SK-N-SH (cell line): ENCODE measurements around the gene FAM227B. TPM values are rescaled to one million over a fixed set of nuclear protein-coding genes. Genes with fewer than 3 reads are reported as not detected.

ENCODE experiments used
- CTCF ChIA-PET: fragments of 300-600, 350-600 bp; formaldehyde crosslinking; extraction: SDS; loops from one replicate; lab custom pipeline; 2021; lab: Yijun Ruan, JAX
- POLR2A ChIA-PET: fragments of 350-600 bp; sonication (Branson Sonifier 250); formaldehyde crosslinking; extraction: SDS; loops from one replicate; lab custom pipeline; 2020; ENCODE audit warnings: antibody characterized with exemption, inconsistent platforms; lab: Yijun Ruan, JAX
- DNase-seq: peaks from one replicate; pipeline ENCODE4 v3.0.0; 2012
- H2AFZ ChIP-seq: fragments of 200-600 bp; sonication (generic); 2 replicates; pipeline ENCODE4 v1.8.1; 2016; ENCODE audit warnings: antibody characterized with exemption, mild to moderate bottlenecking, low read depth
- H3F3A ChIP-seq: fragments of 200-600 bp; sonication (generic); replicated peaks from 2 replicates; pipeline ENCODE3; 2016; ENCODE audit warnings: antibody characterized with exemption, mild to moderate bottlenecking; ENCODE audit not compliant: insufficient read depth
- H3K27ac ChIP-seq, 2 experiments: fragments of 200-500 bp in 1 of 2; fragments of 200-600 bp in 1 of 2; sonication (Bioruptor generic) in 1 of 2; sonication (generic), shearing (Covaris generic) in 1 of 2; 2 replicates each; pipeline versions ENCODE4 v1.5.1 to v1.6.1; 2014 to 2016; ENCODE audit warnings: low read depth in 2 of 2, inconsistent platforms in 1 of 2, low read length in 1 of 2, mild to moderate bottlenecking in 1 of 2, mixed read lengths in 1 of 2
- H3K27me3 ChIP-seq: fragments of 200-600 bp; sonication (generic), shearing (Covaris generic); 2 replicates; pipeline ENCODE4 v1.6.1; 2016; ENCODE audit warnings: mixed run types; ENCODE audit not compliant: insufficient read depth
- H3K36me3 ChIP-seq, 2 experiments: fragments of 200-500 bp in 1 of 2; fragments of 200-600 bp in 1 of 2; sonication (Bioruptor generic) in 1 of 2; sonication (generic) in 1 of 2; replicated peaks in 1 of 2; 2 replicates each; pipeline versions ENCODE3 to v1.5.1; 2014 to 2016; ENCODE audit warnings: low read length in 1 of 2, mild to moderate bottlenecking in 1 of 2; ENCODE audit not compliant: insufficient read depth in 2 of 2, control insufficient read depth in 1 of 2
- H3K4me1 ChIP-seq, 2 experiments: fragments of 200-500 bp in 1 of 2; fragments of 200-600 bp in 1 of 2; sonication (Bioruptor generic) in 1 of 2; sonication (generic), shearing (Covaris generic) in 1 of 2; 2 replicates each; pipeline versions ENCODE4 v1.5.1 to v1.6.1; 2014 to 2016; ENCODE audit warnings: low read depth in 1 of 2, low read length in 1 of 2, mixed run types in 1 of 2; ENCODE audit not compliant: insufficient read depth in 2 of 2, control insufficient read depth in 1 of 2
- H3K4me2 ChIP-seq: fragments of 200-600 bp; sonication (generic), shearing (Covaris generic); 2 replicates; pipeline ENCODE4 v1.6.1; 2017; ENCODE audit warnings: mixed run types
- H3K4me3 ChIP-seq, 2 experiments: fragments of 200-500 bp in 1 of 2; fragments of 200-600 bp in 1 of 2; sonication (Bioruptor generic) in 1 of 2; sonication (generic), shearing (Covaris generic) in 1 of 2; 2 replicates each; pipeline versions ENCODE4 v1.5.1 to v1.8.1; 2014 to 2016; ENCODE audit warnings: low read depth in 2 of 2, inconsistent platforms in 1 of 2, low read length in 1 of 2, mild to moderate bottlenecking in 1 of 2, mixed read lengths in 1 of 2, moderate library complexity in 1 of 2
- H3K79me2 ChIP-seq: fragments of 200-600 bp; sonication (generic); 2 replicates; pipeline ENCODE4 v1.8.1; 2017; ENCODE audit warnings: mild to moderate bottlenecking; ENCODE audit not compliant: insufficient read depth
- H3K9ac ChIP-seq: fragments of 200-600 bp; sonication (generic); 2 replicates; pipeline ENCODE4 v1.6.1; 2017; ENCODE audit warnings: mixed run types
- H3K9me2 ChIP-seq: fragments of 200-600 bp; sonication (generic); 2 replicates; pipeline ENCODE4 v1.6.1; 2017; ENCODE audit warnings: mixed run types
- H3K9me3 ChIP-seq: fragments of 200-600 bp; sonication (generic); 2 replicates; pipeline ENCODE4 v1.6.1; 2017; ENCODE audit warnings: mixed run types, mild to moderate bottlenecking, moderate library complexity
- H4K20me1 ChIP-seq: fragments of 200-600 bp; sonication (generic); 2 replicates; pipeline ENCODE4 v1.6.1; 2017; ENCODE audit warnings: mild to moderate bottlenecking, mixed run types; ENCODE audit not compliant: insufficient read depth
- CHD2 ChIP-seq: fragments of 150-350 bp; IDR thresholded peaks from 2 replicates; pipeline ENCODE4 v1.6.1; 2018; ENCODE audit warnings: low read length; ENCODE audit not compliant: partially characterized antibody
- CTCF ChIP-seq: fragments of 200-600 bp; sonication (generic); IDR thresholded peaks from 2 replicates; pipeline ENCODE4 v1.6.1; 2017; ENCODE audit warnings: antibody characterized with exemption, mild to moderate bottlenecking, moderate library complexity
- ELF1 ChIP-seq: IDR thresholded peaks from 2 replicates; pipeline ENCODE4 v1.4.0; 2012
- EP300 ChIP-seq, 2 experiments: IDR thresholded peaks; 2 replicates each; pipeline versions ENCODE4 v1.4.0 to v1.6.1; 2012; ENCODE audit warnings: borderline replicate concordance in 1 of 2, low read depth in 1 of 2, low read length in 1 of 2
- EZH2phosphoT487 ChIP-seq: fragments of 200-600 bp; sonication (generic); IDR thresholded peaks from 2 replicates; pipeline ENCODE4 v1.6.1; 2017; ENCODE audit warnings: low read depth, mixed run types, mild to moderate bottlenecking, antibody characterized with exemption, moderate library complexity, borderline replicate concordance
- FOSL2 ChIP-seq: IDR thresholded peaks from 2 replicates; pipeline ENCODE4 v1.4.0; 2012; ENCODE audit warnings: low read depth, mild to moderate bottlenecking, moderate library complexity, borderline replicate concordance
- FOXJ3 ChIP-seq: sonication (generic); formaldehyde crosslinking; IDR thresholded peaks from 2 replicates; pipeline ENCODE4 v1.5.1; 2020; ENCODE audit warnings: mild to moderate bottlenecking, missing genetic modification reagents
- FOXM1 ChIP-seq: IDR thresholded peaks from 2 replicates; pipeline ENCODE4 v1.4.0; 2012; ENCODE audit warnings: low read depth, mild to moderate bottlenecking
- GABPA ChIP-seq: IDR thresholded peaks from 2 replicates; pipeline ENCODE4 v1.4.0; 2012; ENCODE audit warnings: low read depth, mild to moderate bottlenecking
- IRF3 ChIP-seq: fragments of 150-350 bp; IDR thresholded peaks from 2 replicates; pipeline ENCODE4 v1.6.1; 2016; ENCODE audit warnings: mild to moderate bottlenecking, low read depth, low read length
- MAX ChIP-seq: IDR thresholded peaks from 2 replicates; pipeline ENCODE4 v1.4.0; 2012; ENCODE audit warnings: low read depth
- MEF2A ChIP-seq: IDR thresholded peaks from 2 replicates; pipeline ENCODE4 v1.4.0; 2012; ENCODE audit warnings: low read depth, borderline replicate concordance
- NFIC ChIP-seq: IDR thresholded peaks from 2 replicates; pipeline ENCODE4 v1.4.0; 2012; ENCODE audit warnings: borderline replicate concordance
- NRF1 ChIP-seq: IDR thresholded peaks from 2 replicates; pipeline ENCODE4 v1.6.1; 2012; ENCODE audit warnings: low read depth, mild to moderate bottlenecking, low read length
- POLR2AphosphoS5 ChIP-seq: IDR thresholded peaks from 2 replicates; pipeline ENCODE4 v1.6.1; 2012; ENCODE audit warnings: low read depth, low read length
- RAD21 ChIP-seq: IDR thresholded peaks from 2 replicates; pipeline ENCODE4 v1.6.1; 2012; ENCODE audit warnings: mild to moderate bottlenecking, low read length
- RFX5 ChIP-seq: IDR thresholded peaks from 2 replicates; pipeline ENCODE4 v1.6.1; 2012; ENCODE audit warnings: mild to moderate bottlenecking, improper control_type of control experiment, low read length
- RXRA ChIP-seq: IDR thresholded peaks from 2 replicates; pipeline ENCODE4 v1.4.0; 2012; ENCODE audit warnings: low read depth, mild to moderate bottlenecking, borderline replicate concordance
- SIN3A ChIP-seq: IDR thresholded peaks from 2 replicates; pipeline ENCODE4 v1.6.1; 2012; ENCODE audit warnings: low read depth, mild to moderate bottlenecking, low read length, moderate library complexity, borderline replicate concordance
- SMC3 ChIP-seq: IDR thresholded peaks from 2 replicates; pipeline ENCODE4 v1.6.1; 2012; ENCODE audit warnings: low read depth, low read length, improper control_type of control experiment
- TCF12 ChIP-seq: IDR thresholded peaks from 2 replicates; pipeline ENCODE4 v1.4.0; 2012
- TEAD4 ChIP-seq: IDR thresholded peaks from 2 replicates; pipeline ENCODE4 v1.4.0; 2012; ENCODE audit warnings: mild to moderate bottlenecking, borderline replicate concordance; ENCODE audit not compliant: insufficient read depth
- USF2 ChIP-seq: fragments of 150-350 bp; IDR thresholded peaks from 2 replicates; pipeline ENCODE4 v1.6.1; 2017; ENCODE audit warnings: antibody characterized with exemption, low read length, low read depth, borderline replicate concordance
- WGBS: methylation state at CpG from one replicate; pipeline ENCODE4 v1.1.6; 2017; ENCODE audit warnings: low lambda C conversion rate; 5-methylcytosine and 5-hydroxymethylcytosine counted together
- polyA plus RNA-seq, 3 experiments: library from polyadenylated mRNA; depleted of rRNA; stranded (reverse); fragments of >200 nt; gene quantifications; 2 replicates each; pipeline ENCODE4 v1.2.3, GENCODE V29; 2012

FAM227B gene
- polyA plus RNA-seq, 1 of the 3 experiments (the other 2 are of a cell fraction), result 4.4 TPM

GRCh38 chr15:49303003-49303402 is 317.6 kb downstream of the FAM227B start:
- ChIA-PET POLR2A (no interaction called here), CTCF (no interaction called here)
- H2AFZ ChIP-seq, result no peak overlapping the region
- H3K79me2 ChIP-seq, result 0 out of 2 replicates have a peak, but pooled peaks cover 4% of the 10 kb centered on the region
- H3K27ac ChIP-seq, result no peak overlapping the region
- no peaks in the 10 kb centered on the region for H3K9me2 ChIP-seq
- no peaks in the 10 kb centered on the region for H3F3A ChIP-seq
- H3K4me1 ChIP-seq, result no peaks in the 10 kb centered on the region
- H3K9ac ChIP-seq, result no peak overlapping the region
- H3K9me3 ChIP-seq, result no peaks in the 10 kb centered on the region
- no peak for DNase-seq
- no peaks in the 10 kb centered on the region for H3K27me3 ChIP-seq
- H3K4me3 ChIP-seq, result no peak overlapping the region
- no peak overlapping the region for H3K4me2 ChIP-seq
- 91% methylated on average over 3 of the region's 3 CpGs for WGBS
- H4K20me1 ChIP-seq, result no peaks in the 10 kb centered on the region
- peaks cover 12 to 16% of the 10 kb centered on the region in 2 experiments for H3K36me3 ChIP-seq
- no peak for TF ChIP-seq CHD2
- no peak for TF ChIP-seq POLR2AphosphoS5
- no peak for TF ChIP-seq SIN3A
- no peak for TF ChIP-seq ELF1
- no peak for TF ChIP-seq FOSL2
- no peak for TF ChIP-seq EZH2phosphoT487
- TF ChIP-seq EP300 (IDR thresholded peaks at IDR 0.05; ENCODE audit: borderline replicate concordance in 1 of 2, low read depth in 1 of 2, low read length in 1 of 2), result no peak
- no peak for TF ChIP-seq NRF1
- no peak for TF ChIP-seq RAD21
- no peak for TF ChIP-seq USF2
- no peak for TF ChIP-seq RFX5
- no peak for TF ChIP-seq MAX
- TF ChIP-seq CTCF, result no peak
- no peak for TF ChIP-seq GABPA
- no peak for TF ChIP-seq TCF12

GRCh38 chr15:49301562-49301961 is 319.1 kb downstream of the FAM227B start:
- no peaks in the 10 kb centered on the region for H3F3A ChIP-seq
- no peaks in the 10 kb centered on the region for H3K4me1 ChIP-seq
- ChIA-PET CTCF (interaction anchor here (0.6 kb wide), 1 partner anchor 702 kb away, joined by 3 read pairs; no protein-coding TSS in a partner anchor), POLR2A (no interaction called here)
- no peak overlapping the region for H3K4me2 ChIP-seq
- TF ChIP-seq CHD2 (no peak), TCF12 (no peak), TEAD4 (no peak), FOXM1 (no peak), SMC3 (no peak), MEF2A (no peak), RAD21 (no peak), POLR2AphosphoS5 (no peak), IRF3 (no peak), FOSL2 (no peak), FOXJ3 (CRISPR knock-in tag) (no peak), MAX (no peak), RXRA (no peak), NFIC (no peak)
- H3K4me3 ChIP-seq, result no peak overlapping the region
- H4K20me1 ChIP-seq, result no peaks in the 10 kb centered on the region
- no peaks in the 10 kb centered on the region for H3K9me2 ChIP-seq
- no peak for DNase-seq
- no peak overlapping the region for H3K9ac ChIP-seq
- 0 out of 2 replicates have a peak, but pooled peaks cover 4% of the 10 kb centered on the region for H3K79me2 ChIP-seq
- no peaks in the 10 kb centered on the region for H3K27me3 ChIP-seq
- H3K9me3 ChIP-seq, result no peaks in the 10 kb centered on the region
- no peak overlapping the region for H3K27ac ChIP-seq
- peaks cover 12 to 16% of the 10 kb centered on the region in 2 experiments for H3K36me3 ChIP-seq
- no peak overlapping the region for H2AFZ ChIP-seq
